GM12873 (cell line): Measurements from ENCODE around the gene C2CD4D.

Experiments used
- CTCF ChIP-seq: IDR thresholded peaks from 2 replicates; pipeline ENCODE4 v1.5.1; 2012; ENCODE audit warnings: low read depth, mild to moderate bottlenecking, moderate library complexity, low read length, control low read depth; ENCODE audit not compliant: insufficient read depth; ENCODE audit errors: missing control alignments

The C2CD4D gene

GRCh38 chr1:151839457-151840403 is at the start of gene C2CD4D:
Gene C2CD4D, minus strand, starts transcription at chr1:151839820. Its CDS starts 831 bp downstream, at chr1:151838989.
- peak; percentile 7 for TF ChIP-seq CTCF

GRCh38 chr1:151888972-151889570 is 49.5 kb upstream of the C2CD4D start:
- peak; percentile 34 for TF ChIP-seq CTCF

- TF ChIP-seq CTCF, result no peak
Measured at GRCh38 chr1:151887028-151887427, 47.4 kb upstream of the C2CD4D start.

GRCh38 chr1:151885479-151885878 is 45.9 kb upstream of the C2CD4D start:
- no peak for TF ChIP-seq CTCF

- TF ChIP-seq CTCF, result no peak
Measured at GRCh38 chr1:151882466-151882865, 42.8 kb upstream of the C2CD4D start.

GRCh38 chr1:151881479-151881878 is 41.9 kb upstream of the C2CD4D start:
- TF ChIP-seq CTCF, result no peak

- no peak for TF ChIP-seq CTCF
Measured at GRCh38 chr1:151875419-151876097, 35.9 kb upstream of the C2CD4D start.
